ENCODE data around the gene MACROD2.

Gene MACROD2

DNA sequence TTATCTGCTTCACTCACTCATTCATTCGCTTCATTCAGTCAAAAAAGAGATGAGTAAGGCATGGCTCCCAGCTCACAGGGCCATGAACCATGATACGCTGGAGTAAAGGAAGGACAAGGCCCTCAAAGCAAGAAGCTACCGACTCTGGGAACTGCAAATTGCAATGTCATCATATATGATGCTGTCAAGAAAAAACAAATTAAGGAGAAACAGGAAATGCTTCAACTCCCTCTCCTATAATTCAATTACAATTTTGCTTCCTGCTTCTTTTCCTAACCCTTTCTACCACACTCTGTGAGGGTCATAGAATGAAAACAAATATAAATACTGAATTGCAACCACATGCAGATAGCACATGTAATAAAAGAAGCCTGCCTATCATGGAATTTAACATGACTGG, 1067.8 kb downstream of the MACROD2 start:
- DNase-seq (ENCODE audit: insufficient read length, low spot score), result no peak
- FAIRE-seq, result no peak
- no peak for TF ChIP-seq CTCF (IDR thresholded peaks at IDR 0.05; ENCODE audit: insufficient read depth, missing control alignments)

DNA sequence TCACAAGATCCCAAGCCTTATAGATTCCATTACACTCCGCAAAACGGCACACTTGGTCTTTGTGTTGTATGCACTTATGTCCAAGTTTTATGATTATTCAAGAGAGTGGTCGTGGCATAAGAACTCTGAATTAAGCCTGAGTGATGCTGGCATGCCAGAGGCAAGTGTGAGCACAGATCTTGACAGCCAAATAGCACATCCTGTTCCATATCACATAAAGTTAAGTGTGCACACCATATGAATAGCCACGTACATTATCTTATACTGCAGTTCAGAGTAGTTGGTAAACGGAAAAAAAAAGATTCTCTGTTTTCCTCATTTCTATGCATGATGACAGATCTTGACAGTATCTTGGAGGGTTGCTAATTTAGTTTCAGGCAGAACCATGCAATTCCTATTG, 1069.4 kb downstream of the MACROD2 start:
- FAIRE-seq (no peak), DNase-seq (ENCODE audit: insufficient read length, low spot score) (no peak)
- TF ChIP-seq CTCF (IDR thresholded peaks at IDR 0.05; ENCODE audit: insufficient read depth, missing control alignments), result no peak

DNA sequence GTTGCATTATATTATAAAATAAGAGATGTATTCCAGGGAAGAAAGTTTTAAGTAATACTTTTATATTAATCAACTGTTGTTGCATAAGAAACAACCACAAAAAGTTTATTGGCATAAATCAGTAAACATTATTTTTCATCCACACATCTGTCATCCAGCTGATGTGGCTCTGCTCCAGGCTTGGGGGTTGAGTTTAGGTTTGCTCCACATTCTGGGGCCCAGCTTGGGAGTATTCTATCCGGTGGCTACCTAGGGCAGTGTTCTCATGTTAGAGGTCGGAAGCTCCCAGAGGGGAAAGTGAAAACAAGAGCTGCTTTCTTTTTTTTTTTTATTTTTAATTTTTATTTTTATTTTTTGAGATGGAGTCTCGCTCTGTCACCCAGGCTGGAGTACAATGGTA, 1070.5 kb downstream of the MACROD2 start:
- no peak for DNase-seq (ENCODE audit: insufficient read length, low spot score)
- no peak for TF ChIP-seq CTCF (IDR thresholded peaks at IDR 0.05; ENCODE audit: insufficient read depth, missing control alignments)
- FAIRE-seq, result no peak

GRCh38 chr20:15068486-15068885, 1073.2 kb downstream of the MACROD2 start:
- TF ChIP-seq CTCF (IDR thresholded peaks at IDR 0.05; ENCODE audit: insufficient read depth, missing control alignments), result no peak
- no peak for FAIRE-seq
- DNase-seq (ENCODE audit: insufficient read length, low spot score), result no peak

DNA sequence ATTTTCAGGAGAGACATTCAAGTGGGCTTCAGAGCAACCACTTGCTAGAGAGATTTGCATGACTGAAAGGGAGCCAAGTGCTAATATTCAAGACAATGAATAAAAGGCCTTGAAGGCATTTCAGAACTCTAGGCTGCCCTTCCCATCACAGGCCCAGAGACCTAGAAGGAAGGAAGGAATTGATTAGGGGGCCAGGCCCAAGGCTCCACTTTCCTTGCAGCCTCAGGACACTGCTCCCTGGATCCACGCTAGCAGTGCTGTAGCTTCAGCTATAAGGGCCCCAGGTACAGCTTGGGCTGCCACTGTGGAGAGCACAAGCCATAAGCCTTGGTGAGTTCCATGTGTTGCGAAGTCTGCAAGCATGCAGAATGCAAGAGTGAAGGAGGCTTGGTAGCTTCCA, 1074.0 kb downstream of the MACROD2 start:
- no peak for FAIRE-seq
- no peak for TF ChIP-seq CTCF (IDR thresholded peaks at IDR 0.05; ENCODE audit: insufficient read depth, missing control alignments)
- DNase-seq (ENCODE audit: insufficient read length, low spot score), result no peak

GRCh38 chr20:15071085-15071808, 1075.9 kb downstream of the MACROD2 start:
- DNase-seq (ENCODE audit: insufficient read length, low spot score) (no peak), FAIRE-seq (no peak)
- TF ChIP-seq CTCF (IDR thresholded peaks at IDR 0.05; ENCODE audit: insufficient read depth, missing control alignments), result no peak

- no peak for TF ChIP-seq CTCF (IDR thresholded peaks at IDR 0.05; ENCODE audit: insufficient read depth, missing control alignments)
- DNase-seq (ENCODE audit: insufficient read length, low spot score) (no peak), FAIRE-seq (no peak)
Observed at GRCh38 chr20:15072316-15072715, 1077.0 kb downstream of the MACROD2 start.

Measured in D721Med (cell line).